HEK293T (cell line): ENCODE measurements around the gene INSIG2.

Experiments
- FOXK2 ChIP-seq: fragments of 450-650 bp; IDR thresholded peaks from 2 replicates; pipeline ENCODE4 v1.6.1; 2016; ENCODE audit warnings: mild to moderate bottlenecking
- SP1 ChIP-seq: fragments of 450-650 bp; IDR thresholded peaks from 2 replicates; pipeline ENCODE4 v1.6.1; 2017

DNA sequence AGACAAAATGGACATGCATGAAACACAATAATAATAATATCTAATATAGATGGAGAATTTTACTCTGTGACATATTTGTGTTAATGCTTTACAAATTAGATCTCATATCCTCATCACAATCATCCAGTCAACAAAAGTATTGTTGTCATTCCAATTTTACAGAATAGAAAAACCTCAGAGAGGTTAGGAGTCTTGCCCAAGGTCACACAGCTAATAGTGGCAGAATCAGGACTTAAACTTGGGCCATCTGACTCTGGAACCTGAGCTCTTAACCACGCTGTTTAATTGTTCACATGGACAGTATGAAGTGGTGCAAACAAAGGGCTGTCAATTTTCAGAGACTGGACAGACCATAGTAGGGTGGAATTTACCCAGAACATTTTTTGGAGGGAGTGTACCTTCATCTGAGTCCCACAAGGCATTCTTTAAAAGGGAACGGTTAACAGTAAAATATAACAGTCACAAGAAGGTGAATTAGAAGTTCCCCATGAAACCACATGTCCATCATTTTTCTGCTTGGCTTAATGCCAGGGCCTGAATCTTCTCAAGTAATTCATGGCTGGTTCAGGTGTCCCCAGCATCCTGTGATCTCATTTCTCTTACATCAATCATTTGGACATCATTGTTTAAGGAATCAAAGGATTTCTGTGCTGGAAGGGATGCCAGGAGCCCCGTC lies 39.0 kb upstream of the INSIG2 start:
- TF ChIP-seq FOXK2: no peak
- TF ChIP-seq SP1: no peak
